Activated CD4-positive, alpha-beta memory T cell treated with anti-CD3 and anti-CD28 coated beads, Interleukin-2, amount 10 ng/mL, durations not matched to agents 7 days and 5 days (primary cell): ENCODE measurements around the gene SCLT1. TPM values are rescaled to one million over a fixed set of nuclear protein-coding genes. Genes with fewer than 3 reads are reported as not detected.

ENCODE experiments used
- CTCF ChIA-PET: fragments of 350-600 bp; sonication (Branson Sonifier 250); formaldehyde crosslinking; loops from one replicate; lab custom pipeline; 2021; ENCODE audit warnings: antibody characterized with exemption, inconsistent platforms; lab: Charles Lee
- POLR2A ChIA-PET: fragments of 350-600 bp; sonication (Branson Sonifier 250); formaldehyde crosslinking; loops from one replicate; lab custom pipeline; 2021; ENCODE audit warnings: antibody characterized with exemption; lab: Charles Lee
- DNase-seq: peaks from one replicate; pipeline ENCODE4 v3.0.0-alpha.2; 2020
- H3K27ac Mint-ChIP-seq: one replicate; pipeline ENCODE4 v1.8.0; 2021; ENCODE audit warnings: mild to moderate bottlenecking, mixed read lengths
- H3K27me3 Mint-ChIP-seq: one replicate; pipeline ENCODE4 v1.8.0; 2021; ENCODE audit warnings: mixed read lengths
- H3K36me3 Mint-ChIP-seq: one replicate; pipeline ENCODE4 v1.8.0; 2021; ENCODE audit warnings: low read depth, mixed read lengths
- H3K4me1 Mint-ChIP-seq: one replicate; pipeline ENCODE4 v1.8.0; 2021; ENCODE audit warnings: mixed read lengths
- H3K4me3 Mint-ChIP-seq: one replicate; pipeline ENCODE4 v1.8.0; 2021; ENCODE audit warnings: mild to moderate bottlenecking, mixed read lengths
- H3K9me3 Mint-ChIP-seq: one replicate; pipeline ENCODE4 v1.8.0; 2021; ENCODE audit warnings: mixed read lengths
- total RNA-seq, 2 experiments: library from RNA; stranded (reverse); gene quantifications; one replicate each; pipeline ENCODE4 v1.2.3, GENCODE V29; 2021

SCLT1 gene
- total RNA-seq, 2 experiments from 2014 or later: 36.4 to 37.8 TPM

DNA sequence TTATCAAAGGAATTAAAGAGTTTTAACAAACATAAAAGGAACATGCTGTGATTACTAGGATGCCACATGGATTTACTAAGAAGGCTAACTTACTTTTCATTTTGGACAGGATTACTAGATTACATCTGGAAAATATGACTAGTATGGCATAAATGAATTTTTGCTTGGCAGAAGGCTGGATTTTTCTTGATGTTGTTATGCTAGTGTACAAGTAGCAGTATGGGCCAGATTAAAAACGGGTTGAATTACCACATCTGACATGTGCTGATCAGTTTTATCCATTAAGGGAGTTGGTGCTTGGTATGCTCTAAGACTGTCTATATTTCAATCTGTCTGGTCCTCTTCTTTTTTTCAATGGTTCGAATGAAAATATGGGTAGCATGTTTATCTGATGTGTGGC is 213.4 kb downstream of the SCLT1 start:
- CTCF ChIA-PET: no interaction called here

DNA sequence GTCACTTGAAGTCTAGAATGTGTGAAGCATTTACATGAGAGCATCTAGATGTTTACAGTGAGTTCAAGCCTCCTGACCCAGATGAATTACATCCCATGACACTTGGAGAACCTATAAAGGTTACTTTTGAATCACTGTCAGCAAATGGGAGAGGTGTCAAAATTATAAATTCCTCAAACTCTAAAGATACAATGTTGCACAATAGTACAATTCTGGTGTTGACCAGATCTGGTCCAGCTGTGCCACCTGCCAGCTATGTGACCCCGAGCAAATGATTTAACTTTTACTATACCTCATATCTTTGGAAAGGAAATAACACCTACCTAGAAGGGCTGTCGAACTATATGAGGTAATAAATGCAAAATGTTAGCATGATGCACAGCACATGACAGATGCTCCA is 214.1 kb downstream of the SCLT1 start:
- H3K4me1 Mint-ChIP-seq: peaks cover 4% of the 10 kb centered on the region
- peaks cover 22% of the 10 kb centered on the region for H3K36me3 Mint-ChIP-seq
- no peaks in the 10 kb centered on the region for H3K9me3 Mint-ChIP-seq
- ChIA-PET POLR2A (interaction anchor here (1.0 kb wide), 1 partner anchor 67 kb away, joined by 4 read pairs; no protein-coding TSS in a partner anchor), CTCF (no interaction called here)
- H3K27me3 Mint-ChIP-seq: no peaks in the 10 kb centered on the region
- DNase-seq: no peak
- H3K4me3 Mint-ChIP-seq: no peak overlapping the region
- H3K27ac Mint-ChIP-seq: no peak overlapping the region

More for the DNA sequence above, 213.4 kb downstream of the SCLT1 start:
- no peak for DNase-seq
- H3K4me3 Mint-ChIP-seq: no peak overlapping the region
- H3K9me3 Mint-ChIP-seq: no peaks in the 10 kb centered on the region
- POLR2A ChIA-PET: no interaction called here
- peaks cover 18% of the 10 kb centered on the region for H3K36me3 Mint-ChIP-seq
- H3K27ac Mint-ChIP-seq: no peak overlapping the region
- peaks cover 5% of the 10 kb centered on the region for H3K4me1 Mint-ChIP-seq
- no peaks in the 10 kb centered on the region for H3K27me3 Mint-ChIP-seq

DNA sequence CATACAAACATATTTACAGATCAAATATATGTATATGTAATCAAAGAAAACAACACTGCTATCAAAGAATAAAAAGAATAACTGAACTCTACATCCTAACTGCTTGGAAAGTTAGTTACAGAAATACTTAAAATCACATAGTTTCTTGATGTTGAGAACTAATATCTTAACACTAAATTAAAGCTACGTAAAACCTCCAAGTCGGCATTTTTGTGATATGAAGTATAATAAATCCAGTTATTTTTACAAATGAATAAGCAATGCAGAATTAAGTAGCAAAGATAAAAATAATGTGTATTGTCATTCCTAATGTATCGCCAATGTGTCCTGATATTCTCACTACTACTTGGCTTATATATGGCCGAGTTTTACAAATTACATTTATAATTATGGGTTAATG is 215.4 kb downstream of the SCLT1 start:
- Mint-ChIP-seq H3K9me3 (no peaks in the 10 kb centered on the region), H3K27me3 (no peaks in the 10 kb centered on the region), H3K4me1 (no peaks in the 10 kb centered on the region), H3K4me3 (no peak overlapping the region), H3K27ac (no peak overlapping the region), H3K36me3 (peaks cover 30% of the 10 kb centered on the region)
- ChIA-PET POLR2A (interaction anchor here (1.1 to 1.5 kb wide), 2 partner anchors 65 to 216 kb away, joined by 3 read pairs; no protein-coding TSS in a partner anchor), CTCF (no interaction called here)
- DNase-seq: no peak

DNA sequence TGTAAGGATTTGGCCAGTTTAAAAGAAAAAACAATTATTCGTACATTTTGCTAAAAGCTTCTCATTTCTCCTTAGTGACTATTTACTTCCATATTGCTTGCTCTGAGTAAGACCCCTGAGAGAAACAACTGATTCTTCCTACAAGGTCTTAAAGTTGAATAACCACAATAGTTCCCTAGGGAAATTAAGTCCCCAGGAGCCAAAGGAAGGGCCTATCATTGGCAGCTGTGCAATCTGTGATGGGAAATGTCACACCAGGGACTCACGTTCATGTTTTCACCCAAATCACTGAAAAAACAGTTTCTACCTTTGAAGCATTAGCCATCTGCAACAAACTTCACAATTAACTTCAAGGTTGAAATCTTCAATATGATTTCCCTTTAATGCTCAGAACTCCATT is 217.1 kb downstream of the SCLT1 start:
- H3K27ac Mint-ChIP-seq: no peak overlapping the region
- CTCF ChIA-PET: no interaction called here
- POLR2A ChIA-PET: interaction anchor here (1.2 kb wide), 1 partner anchor 12 kb away, joined by 5 read pairs; no protein-coding TSS in a partner anchor
- no peak overlapping the region for H3K4me3 Mint-ChIP-seq
- peaks cover 41% of the 10 kb centered on the region for H3K36me3 Mint-ChIP-seq
- no peaks in the 10 kb centered on the region for H3K27me3 Mint-ChIP-seq
- DNase-seq: no peak
- H3K9me3 Mint-ChIP-seq: no peaks in the 10 kb centered on the region
- peaks cover 1% of the 10 kb centered on the region for H3K4me1 Mint-ChIP-seq

DNA sequence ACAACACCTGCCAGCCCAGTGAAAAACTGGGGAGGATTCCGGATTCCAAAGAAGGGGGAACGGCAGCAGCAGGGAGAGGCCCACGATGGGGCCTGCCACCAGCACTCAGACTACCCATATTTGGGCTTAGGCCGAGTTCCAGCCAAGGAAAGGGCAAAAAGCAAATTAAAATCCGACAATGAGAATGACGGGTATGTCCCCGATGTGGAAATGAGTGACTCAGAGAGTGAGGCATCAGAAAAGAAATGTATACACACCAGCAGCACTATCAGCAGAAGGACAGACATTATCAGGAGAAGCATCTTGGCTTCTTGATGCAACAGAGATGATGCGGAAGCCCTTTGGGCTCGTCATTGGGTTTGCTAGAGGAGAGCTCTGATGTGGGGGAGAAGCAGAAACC is 221.4 kb downstream of the SCLT1 start:
- ChIA-PET CTCF (interaction anchor here (1.4 kb wide), 1 partner anchor 8 kb away, joined by 6 read pairs; no protein-coding TSS in a partner anchor), POLR2A (no interaction called here)
- no peak for DNase-seq
- H3K27me3 Mint-ChIP-seq: no peaks in the 10 kb centered on the region
- no peaks in the 10 kb centered on the region for H3K9me3 Mint-ChIP-seq
- H3K4me3 Mint-ChIP-seq: no peak overlapping the region
- H3K27ac Mint-ChIP-seq: peak overlapping the region; percentile 6
- peaks cover 72% of the 10 kb centered on the region for H3K36me3 Mint-ChIP-seq
- H3K4me1 Mint-ChIP-seq: peaks cover 6% of the 10 kb centered on the region

DNA sequence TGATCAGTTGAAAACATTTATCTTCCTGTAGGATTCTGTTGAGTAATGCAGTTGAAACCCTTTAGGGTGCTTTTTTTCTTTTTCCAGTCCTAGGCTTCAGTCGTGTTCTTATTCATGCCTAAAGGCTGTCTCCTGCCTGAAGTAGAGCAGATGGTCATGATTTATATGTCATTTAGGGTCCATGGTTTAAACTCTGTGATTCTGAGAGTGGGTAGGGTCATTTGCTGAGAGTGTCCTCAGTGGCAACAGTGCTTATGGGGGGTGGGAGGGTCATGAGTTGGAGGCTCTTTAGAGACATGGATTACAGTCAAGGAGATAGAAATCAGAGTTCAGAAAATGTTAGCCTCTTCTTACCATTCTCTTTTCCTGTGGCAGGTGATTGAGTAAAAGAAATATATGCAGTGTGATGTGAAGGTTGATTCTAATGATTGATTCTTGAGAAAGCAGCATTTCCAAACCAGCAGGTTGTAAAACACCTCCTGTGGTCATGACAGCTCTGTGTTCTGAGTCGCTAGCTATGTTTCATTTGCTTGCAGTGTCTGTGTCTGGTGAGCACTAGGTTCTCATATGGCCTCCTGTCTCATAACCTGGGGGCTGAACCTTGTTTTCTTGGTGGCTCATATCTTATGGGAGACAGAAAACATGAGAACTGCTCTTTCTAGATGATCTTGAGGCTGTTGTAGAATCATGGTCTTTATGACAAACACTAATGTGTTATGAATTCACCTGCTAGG is 223.4 kb downstream of the SCLT1 start:
- no peak for DNase-seq
- Mint-ChIP-seq H3K27me3 (no peaks in the 10 kb centered on the region), H3K36me3 (peaks cover 79% of the 10 kb centered on the region), H3K9me3 (no peaks in the 10 kb centered on the region), H3K4me3 (no peak overlapping the region), H3K4me1 (peaks cover 6% of the 10 kb centered on the region), H3K27ac (no peak overlapping the region)
- ChIA-PET CTCF (no interaction called here), POLR2A (no interaction called here)

DNA sequence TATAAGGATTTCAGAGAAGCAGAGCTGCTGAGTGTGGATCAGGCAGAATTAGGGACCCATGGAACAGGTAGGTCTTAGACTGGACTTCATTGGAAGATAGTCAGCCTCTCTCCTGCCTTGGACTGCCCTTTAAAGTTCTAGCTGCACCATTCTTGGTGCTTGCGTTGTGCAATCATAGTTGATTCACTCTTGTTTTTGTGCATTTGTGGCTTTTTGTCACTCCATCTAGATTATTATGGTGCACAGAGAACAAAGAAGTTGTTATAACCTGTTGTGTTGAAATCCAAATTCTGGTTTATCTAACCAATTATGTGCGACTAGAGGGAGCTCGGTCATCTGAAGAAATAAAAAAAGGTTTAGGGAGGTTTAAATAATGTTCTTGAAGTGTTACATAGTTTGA is 224.6 kb downstream of the SCLT1 start:
- no peak overlapping the region for H3K27ac Mint-ChIP-seq

DNA sequence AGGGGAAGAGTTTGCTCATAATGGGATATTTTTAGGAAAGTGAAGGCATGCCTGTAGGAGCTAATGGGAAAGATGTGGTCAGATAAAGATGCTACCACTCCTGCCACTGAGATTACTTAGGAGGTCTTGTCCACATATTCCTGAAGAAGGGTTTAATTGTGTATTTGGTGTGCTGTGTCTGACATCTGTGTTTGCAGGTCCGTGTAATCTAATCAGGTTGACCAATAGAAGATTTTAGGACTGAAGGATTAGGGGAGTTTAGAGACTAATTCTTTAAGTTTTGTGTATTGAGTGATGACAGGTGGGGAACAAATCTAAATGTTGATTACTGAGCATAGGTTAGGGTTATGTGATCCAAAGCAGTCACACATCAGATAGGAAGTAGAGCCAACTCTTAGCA is 226.6 kb downstream of the SCLT1 start:
- POLR2A ChIA-PET: no interaction called here
- H3K27me3 Mint-ChIP-seq: no peaks in the 10 kb centered on the region
- H3K9me3 Mint-ChIP-seq: no peaks in the 10 kb centered on the region
- H3K4me3 Mint-ChIP-seq: no peak overlapping the region
- CTCF ChIA-PET: interaction anchor here (1.7 kb wide), 1 partner anchor 11 kb away, joined by 4 read pairs; no protein-coding TSS in a partner anchor
- peaks cover 82% of the 10 kb centered on the region for H3K36me3 Mint-ChIP-seq
- H3K4me1 Mint-ChIP-seq: peaks cover 25% of the 10 kb centered on the region
- DNase-seq: no peak
- H3K27ac Mint-ChIP-seq: no peak overlapping the region

More for the DNA sequence above, 224.6 kb downstream of the SCLT1 start:
- DNase-seq: no peak
- POLR2A ChIA-PET: interaction anchor here (1.0 kb wide), 1 partner anchor 12 kb away, joined by 3 read pairs; no protein-coding TSS in a partner anchor
- no peaks in the 10 kb centered on the region for H3K27me3 Mint-ChIP-seq
- H3K9me3 Mint-ChIP-seq: no peaks in the 10 kb centered on the region
- CTCF ChIA-PET: interaction anchor here (1.2 kb wide), 1 partner anchor 86 kb away, joined by 3 read pairs; no protein-coding TSS in a partner anchor
- no peak overlapping the region for H3K4me3 Mint-ChIP-seq
- peaks cover 6% of the 10 kb centered on the region for H3K4me1 Mint-ChIP-seq
- peaks cover 80% of the 10 kb centered on the region for H3K36me3 Mint-ChIP-seq

DNA sequence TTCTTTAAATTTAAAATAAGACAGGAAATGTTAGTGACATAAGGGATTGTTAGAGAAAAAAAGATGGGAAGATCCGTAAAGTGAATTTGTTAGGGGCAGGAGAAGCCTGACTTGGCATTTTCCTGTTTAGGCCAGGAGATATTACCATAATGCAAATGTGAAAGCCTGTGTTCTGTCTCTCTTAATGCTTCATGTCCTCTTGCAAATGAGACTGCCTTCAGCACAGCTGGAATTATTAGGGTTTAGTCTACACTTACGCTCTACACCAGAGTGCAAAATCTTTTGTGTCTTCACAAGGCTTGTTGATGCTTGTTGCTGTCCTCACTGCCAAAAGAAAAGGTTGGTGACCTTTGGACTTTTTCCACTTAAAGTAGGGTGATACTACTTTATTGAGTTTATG is 227.1 kb downstream of the SCLT1 start:
- Mint-ChIP-seq H3K36me3 (peaks cover 82% of the 10 kb centered on the region), H3K4me1 (peaks cover 29% of the 10 kb centered on the region), H3K4me3 (no peak overlapping the region), H3K27me3 (no peaks in the 10 kb centered on the region), H3K27ac (no peak overlapping the region), H3K9me3 (no peaks in the 10 kb centered on the region)
- POLR2A ChIA-PET: interaction anchor here (1.5 kb wide), 1 partner anchor 54 kb away, joined by 6 read pairs; no protein-coding TSS in a partner anchor
- CTCF ChIA-PET: interaction anchor here (1.7 kb wide), 1 partner anchor 11 kb away, joined by 4 read pairs; no protein-coding TSS in a partner anchor
- DNase-seq: no peak

DNA sequence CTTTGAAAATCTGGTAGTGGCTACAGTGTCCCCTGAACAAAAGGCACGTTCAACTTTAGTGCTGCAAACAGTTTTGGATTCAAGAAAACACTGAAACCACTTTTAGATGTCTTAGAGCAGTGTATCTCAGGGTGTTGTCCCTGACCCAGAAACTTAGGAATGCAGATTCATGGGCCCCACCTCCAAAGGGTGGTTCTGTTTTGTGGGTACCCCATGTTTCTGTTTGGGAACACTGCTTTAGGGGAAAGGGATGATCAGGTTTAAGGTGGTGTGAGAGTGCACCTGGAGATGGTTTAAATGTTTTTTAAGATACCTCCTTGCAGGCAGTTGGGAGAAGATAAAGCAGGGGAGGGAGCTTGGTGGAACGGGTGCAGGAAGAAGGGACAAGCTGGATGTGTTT is 228.2 kb downstream of the SCLT1 start:
- CTCF ChIA-PET: interaction anchor here (0.6 to 1.7 kb wide), 2 partner anchors 10 to 797 kb away, joined by 3 to 4 read pairs; no protein-coding TSS in a partner anchor
- POLR2A ChIA-PET: interaction anchor here (1.5 kb wide), 1 partner anchor 53 kb away, joined by 6 read pairs; no protein-coding TSS in a partner anchor
- Mint-ChIP-seq H3K27me3 (no peaks in the 10 kb centered on the region), H3K4me1 (peaks cover 34% of the 10 kb centered on the region), H3K27ac (no peak overlapping the region), H3K4me3 (no peak overlapping the region), H3K9me3 (no peaks in the 10 kb centered on the region), H3K36me3 (peaks cover 82% of the 10 kb centered on the region)
- DNase-seq: no peak

DNA sequence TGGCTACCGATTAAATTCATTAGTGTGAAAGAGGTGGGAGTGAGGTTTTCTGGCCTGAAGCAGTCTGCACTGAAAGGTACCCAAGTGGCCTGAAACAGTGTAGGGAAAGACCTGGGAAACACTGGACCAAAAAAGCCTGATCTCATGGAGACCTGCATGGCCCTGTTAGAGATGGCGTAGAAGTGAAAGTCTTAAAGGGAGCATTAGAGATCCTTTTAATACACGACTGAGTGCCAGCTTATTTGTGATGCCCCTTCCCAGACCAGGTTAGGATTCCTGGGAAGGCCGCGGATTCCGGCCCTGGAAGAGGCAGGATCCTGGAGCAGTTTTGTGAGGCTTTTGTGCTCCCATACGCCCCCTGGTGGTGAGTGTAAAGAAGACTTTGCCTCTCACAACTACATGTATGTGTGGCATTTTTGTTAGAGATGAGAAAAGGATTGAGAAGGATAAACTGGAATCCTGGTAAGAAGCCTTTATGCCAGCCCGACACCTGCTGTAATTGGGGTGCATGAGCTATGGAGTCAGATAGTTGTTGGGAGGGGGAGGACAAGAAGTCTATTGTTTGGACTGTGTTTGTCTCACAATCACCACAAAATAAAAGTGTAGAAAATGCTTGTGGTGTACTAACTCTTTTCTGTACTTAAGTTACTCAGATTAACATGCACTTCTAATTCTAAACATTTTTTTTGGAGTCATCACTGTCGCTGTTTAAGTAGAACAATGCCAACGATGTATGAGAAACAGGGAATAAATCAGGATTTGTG is 229.8 kb downstream of the SCLT1 start:
- no peaks in the 10 kb centered on the region for H3K9me3 Mint-ChIP-seq
- peak overlapping the region; percentile 60 for H3K27ac Mint-ChIP-seq
- H3K27me3 Mint-ChIP-seq: no peaks in the 10 kb centered on the region
- peaks cover 81% of the 10 kb centered on the region for H3K36me3 Mint-ChIP-seq
- ChIA-PET CTCF (interaction anchor here (0.6 to 2.1 kb wide), 9 partner anchors 9 to 894 kb away, joined by 3 to 9 read pairs (median 3); partner anchors contain the start of gene C4orf33), POLR2A (interaction anchor here (1.0 to 4.3 kb wide), 3 partner anchors 9 to 54 kb away, joined by 3 to 31 read pairs (median 6); partner anchors contain the start of gene JADE1)
- no peak overlapping the region for H3K4me3 Mint-ChIP-seq
- peak; percentile 67 for DNase-seq
- H3K4me1 Mint-ChIP-seq: peaks cover 48% of the 10 kb centered on the region

DNA sequence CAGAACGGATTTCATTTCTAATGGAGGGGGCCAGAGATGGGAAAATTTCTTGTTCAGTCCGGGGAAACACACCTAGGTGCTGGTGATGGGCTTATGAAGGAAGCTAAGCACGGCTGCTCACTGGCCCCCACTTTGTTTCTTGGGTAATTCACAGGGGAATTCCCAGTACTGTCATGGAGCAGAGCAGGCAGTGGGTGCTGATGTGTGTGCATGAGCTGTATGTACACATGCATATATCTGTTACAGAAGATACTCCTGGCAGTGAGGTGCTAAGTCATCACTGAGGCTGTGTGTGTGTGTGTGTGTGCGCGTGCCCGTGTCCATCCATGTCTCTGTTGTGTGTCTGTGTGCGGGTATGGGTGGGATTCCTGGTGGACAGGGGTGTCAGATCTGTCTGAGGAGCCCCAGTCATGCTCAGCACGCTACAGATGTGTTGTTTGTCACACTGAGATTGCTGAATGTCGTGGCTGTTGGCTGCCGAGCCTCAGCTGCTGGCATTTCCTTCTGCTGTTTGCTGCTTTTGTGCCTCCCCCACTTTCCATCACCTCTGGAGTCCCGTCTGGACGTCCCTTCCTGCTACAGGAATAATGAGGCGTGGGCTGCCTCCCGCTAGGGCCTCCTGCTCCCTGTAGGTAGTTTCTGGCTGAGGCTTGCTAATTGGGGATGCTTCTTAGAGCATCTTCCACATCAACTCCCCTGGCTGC is 230.6 kb downstream of the SCLT1 start:
- Mint-ChIP-seq H3K4me1 (peaks cover 52% of the 10 kb centered on the region), H3K36me3 (peaks cover 82% of the 10 kb centered on the region), H3K27me3 (no peaks in the 10 kb centered on the region), H3K9me3 (no peaks in the 10 kb centered on the region), H3K4me3 (no peak overlapping the region), H3K27ac (peak overlapping the region; percentile 60)
- no peak for DNase-seq
- ChIA-PET CTCF (interaction anchor here (0.7 to 2.1 kb wide), 9 partner anchors 9 to 233 kb away, joined by 3 to 9 read pairs (median 4); partner anchors contain the start of gene C4orf33), POLR2A (interaction anchor here (0.7 to 4.3 kb wide), 4 partner anchors 9 to 231 kb away, joined by 3 to 31 read pairs (median 6); partner anchors contain the start of genes JADE1 and SCLT1)
